ENCODE results near the gene RPS27A. TPM values are rescaled to one million over a fixed set of nuclear protein-coding genes. Genes with fewer than 3 reads are reported as not detected.
A peak's percentile ranks its signal among the peaks of the same experiment; 100 is the strongest.
"Not testable (repeated sequence)": the region's sequence is repeated elsewhere in the genome, so short reads cannot be mapped to it uniquely, and the experiment has no call there.

Gene RPS27A
- polyA plus RNA-seq (ENCODE audit: insufficient read length in 3 of 3) = 1,000 to 10,000 TPM; 1,597 to 2,241 (median 2,030) TPM
- long read RNA-seq, donor 1, transcript RPS27A-208 (5 exons, 580 nt) = minor isoform, 24 of 1,798 reads
- long read RNA-seq, donor 1, transcript RPS27A-201 (6 exons, 1,071 nt) = major isoform, 1,096 of 1,798 reads
- long read RNA-seq, donor 1, transcript RPS27A-203 (5 exons, 796 nt) = minor isoform, 161 of 1,798 reads
- long read RNA-seq, donor 1, partial matches to known transcripts = 184 of 1,798 reads
- long read RNA-seq, donor 1, other reads (novel, unspliced or antisense) = 327 of 1,798 reads
- long read RNA-seq, donor 2, transcript RPS27A-201 (6 exons, 1,071 nt) = major isoform, 1,127 of 1,825 reads
- long read RNA-seq, donor 2, transcript RPS27A-203 (5 exons, 796 nt) = minor isoform, 178 of 1,825 reads
- long read RNA-seq, donor 2, transcript RPS27A-208 (5 exons, 580 nt) = minor isoform, 27 of 1,825 reads
- long read RNA-seq, donor 2, partial matches to known transcripts = 169 of 1,825 reads
- long read RNA-seq, donor 2, other reads (novel, unspliced or antisense) = 321 of 1,825 reads
- long read RNA-seq, donor 3, transcript RPS27A-203 (5 exons, 796 nt) = minor isoform, 210 of 2,774 reads
- long read RNA-seq, donor 3, transcript RPS27A-207 (3 exons, 557 nt) = minor isoform, 6 of 2,774 reads
- long read RNA-seq, donor 3, transcript RPS27A-201 (6 exons, 1,071 nt) = major isoform, 1,548 of 2,774 reads
- long read RNA-seq, donor 3, transcript RPS27A-208 (5 exons, 580 nt) = minor isoform, 47 of 2,774 reads
- long read RNA-seq, donor 3, partial matches to known transcripts = 328 of 2,774 reads
- long read RNA-seq, donor 3, other reads (novel, unspliced or antisense) = 631 of 2,774 reads
- long read RNA-seq, donor 4, transcript RPS27A-208 (5 exons, 580 nt) = minor isoform, 36 of 1,488 reads
- long read RNA-seq, donor 4, transcript RPS27A-203 (5 exons, 796 nt) = minor isoform, 127 of 1,488 reads
- long read RNA-seq, donor 4, transcript RPS27A-201 (6 exons, 1,071 nt) = major isoform, 963 of 1,488 reads
- long read RNA-seq, donor 4, partial matches to known transcripts = 92 of 1,488 reads
- long read RNA-seq, donor 4, other reads (novel, unspliced or antisense) = 264 of 1,488 reads
- long read RNA-seq, donor 5 = 0 reads
- long read RNA-seq, donor 6, transcript RPS27A-207 (3 exons, 557 nt) = minor isoform, 5 of 1,934 reads
- long read RNA-seq, donor 6, transcript RPS27A-201 (6 exons, 1,071 nt) = major isoform, 1,142 of 1,934 reads
- long read RNA-seq, donor 6, transcript RPS27A-203 (5 exons, 796 nt) = minor isoform, 203 of 1,934 reads
- long read RNA-seq, donor 6, transcript RPS27A-208 (5 exons, 580 nt) = minor isoform, 52 of 1,934 reads
- long read RNA-seq, donor 6, partial matches to known transcripts = 215 of 1,934 reads
- long read RNA-seq, donor 6, other reads (novel, unspliced or antisense) = 316 of 1,934 reads
- long read RNA-seq, donor 7, transcript RPS27A-203 (5 exons, 796 nt) = minor isoform, 180 of 2,841 reads
- long read RNA-seq, donor 7, transcript RPS27A-208 (5 exons, 580 nt) = minor isoform, 27 of 2,841 reads
- long read RNA-seq, donor 7, transcript RPS27A-201 (6 exons, 1,071 nt) = major isoform, 1,738 of 2,841 reads
- long read RNA-seq, donor 7, partial matches to known transcripts = 220 of 2,841 reads
- long read RNA-seq, donor 7, other reads (novel, unspliced or antisense) = 673 of 2,841 reads
- long read RNA-seq, donor 8, transcript RPS27A-208 (5 exons, 580 nt) = minor isoform, 33 of 4,339 reads
- long read RNA-seq, donor 8, transcript RPS27A-207 (3 exons, 557 nt) = minor isoform, 9 of 4,339 reads
- long read RNA-seq, donor 8, transcript RPS27A-203 (5 exons, 796 nt) = minor isoform, 373 of 4,339 reads
- long read RNA-seq, donor 8, transcript RPS27A-201 (6 exons, 1,071 nt) = major isoform, 2,732 of 4,339 reads
- long read RNA-seq, donor 8, partial matches to known transcripts = 324 of 4,339 reads
- long read RNA-seq, donor 8, other reads (novel, unspliced or antisense) = 867 of 4,339 reads
- long read RNA-seq, donor 9, transcript RPS27A-208 (5 exons, 580 nt) = minor isoform, 31 of 1,789 reads
- long read RNA-seq, donor 9, transcript RPS27A-203 (5 exons, 796 nt) = minor isoform, 226 of 1,789 reads
- long read RNA-seq, donor 9, transcript RPS27A-201 (6 exons, 1,071 nt) = major isoform, 949 of 1,789 reads
- long read RNA-seq, donor 9, partial matches to known transcripts = 217 of 1,789 reads
- long read RNA-seq, donor 9, other reads (novel, unspliced or antisense) = 360 of 1,789 reads
- long read RNA-seq, donor 10, transcript RPS27A-201 (6 exons, 1,071 nt) = major isoform, 1,544 of 2,445 reads
- long read RNA-seq, donor 10, transcript RPS27A-203 (5 exons, 796 nt) = minor isoform, 179 of 2,445 reads
- long read RNA-seq, donor 10, transcript RPS27A-207 (3 exons, 557 nt) = minor isoform, 6 of 2,445 reads
- long read RNA-seq, donor 10, transcript RPS27A-208 (5 exons, 580 nt) = minor isoform, 20 of 2,445 reads
- long read RNA-seq, donor 10, partial matches to known transcripts = 177 of 2,445 reads
- long read RNA-seq, donor 10, other reads (novel, unspliced or antisense) = 518 of 2,445 reads
- long read RNA-seq, donor 11, transcript RPS27A-203 (5 exons, 796 nt) = minor isoform, 87 of 1,206 reads
- long read RNA-seq, donor 11, transcript RPS27A-207 (3 exons, 557 nt) = minor isoform, 6 of 1,206 reads
- long read RNA-seq, donor 11, transcript RPS27A-208 (5 exons, 580 nt) = minor isoform, 21 of 1,206 reads
- long read RNA-seq, donor 11, transcript RPS27A-201 (6 exons, 1,071 nt) = major isoform, 759 of 1,206 reads
- long read RNA-seq, donor 11, partial matches to known transcripts = 76 of 1,206 reads
- long read RNA-seq, donor 11, other reads (novel, unspliced or antisense) = 254 of 1,206 reads
- long read RNA-seq, donor 12, transcript RPS27A-208 (5 exons, 580 nt) = minor isoform, 14 of 1,115 reads
- long read RNA-seq, donor 12, transcript RPS27A-201 (6 exons, 1,071 nt) = major isoform, 628 of 1,115 reads
- long read RNA-seq, donor 12, transcript RPS27A-203 (5 exons, 796 nt) = minor isoform, 90 of 1,115 reads
- long read RNA-seq, donor 12, partial matches to known transcripts = 139 of 1,115 reads
- long read RNA-seq, donor 12, other reads (novel, unspliced or antisense) = 243 of 1,115 reads
- long read RNA-seq, donor 13, transcript RPS27A-208 (5 exons, 580 nt) = minor isoform, 61 of 4,476 reads
- long read RNA-seq, donor 13, transcript RPS27A-203 (5 exons, 796 nt) = minor isoform, 325 of 4,476 reads
- long read RNA-seq, donor 13, transcript RPS27A-201 (6 exons, 1,071 nt) = major isoform, 2,696 of 4,476 reads
- long read RNA-seq, donor 13, transcript RPS27A-207 (3 exons, 557 nt) = minor isoform, 6 of 4,476 reads
- long read RNA-seq, donor 13, partial matches to known transcripts = 508 of 4,476 reads
- long read RNA-seq, donor 13, other reads (novel, unspliced or antisense) = 876 of 4,476 reads
- long read RNA-seq, donor 14, transcript RPS27A-208 (5 exons, 580 nt) = minor isoform, 34 of 2,021 reads
- long read RNA-seq, donor 14, transcript RPS27A-207 (3 exons, 557 nt) = minor isoform, 6 of 2,021 reads
- long read RNA-seq, donor 14, transcript RPS27A-203 (5 exons, 796 nt) = minor isoform, 121 of 2,021 reads
- long read RNA-seq, donor 14, transcript RPS27A-201 (6 exons, 1,071 nt) = major isoform, 1,361 of 2,021 reads
- long read RNA-seq, donor 14, partial matches to known transcripts = 126 of 2,021 reads
- long read RNA-seq, donor 14, other reads (novel, unspliced or antisense) = 370 of 2,021 reads
- long read RNA-seq, donor 15, transcript RPS27A-203 (5 exons, 796 nt) = minor isoform, 76 of 790 reads
- long read RNA-seq, donor 15, transcript RPS27A-208 (5 exons, 580 nt) = minor isoform, 13 of 790 reads
- long read RNA-seq, donor 15, transcript RPS27A-201 (6 exons, 1,071 nt) = major isoform, 501 of 790 reads
- long read RNA-seq, donor 15, partial matches to known transcripts = 55 of 790 reads
- long read RNA-seq, donor 15, other reads (novel, unspliced or antisense) = 142 of 790 reads
- long read RNA-seq, donor 16, transcript RPS27A-207 (3 exons, 557 nt) = minor isoform, 10 of 3,993 reads
- long read RNA-seq, donor 16, transcript RPS27A-201 (6 exons, 1,071 nt) = major isoform, 2,581 of 3,993 reads
- long read RNA-seq, donor 16, transcript RPS27A-203 (5 exons, 796 nt) = minor isoform, 298 of 3,993 reads
- long read RNA-seq, donor 16, transcript RPS27A-208 (5 exons, 580 nt) = minor isoform, 72 of 3,993 reads
- long read RNA-seq, donor 16, partial matches to known transcripts = 287 of 3,993 reads
- long read RNA-seq, donor 16, other reads (novel, unspliced or antisense) = 742 of 3,993 reads

GRCh38 chr2:55232084-55232862, at the start of gene RPS27A, which contains the start of gene CLHC1:
Gene RPS27A (plus strand): TSS chr2:55232688. CDS start chr2:55232825, 137 bp downstream.
Gene CLHC1 (minus strand): TSS chr2:55232293. CDS start chr2:55222411, 9,882 bp downstream.
- DNase-seq (ENCODE audit: extremely low read depth in 1 of 11, low read depth in 9 of 11, low spot score in 4 of 11) = peak; percentile 86 to 98 (median 95)

GRCh38 chr2:55186837-55187236, 45.7 kb upstream of the RPS27A start:
- not testable (repeated sequence) for DNase-seq (ENCODE audit: extremely low read depth in 1 of 11, low read depth in 9 of 11, low spot score in 4 of 11)

DNA sequence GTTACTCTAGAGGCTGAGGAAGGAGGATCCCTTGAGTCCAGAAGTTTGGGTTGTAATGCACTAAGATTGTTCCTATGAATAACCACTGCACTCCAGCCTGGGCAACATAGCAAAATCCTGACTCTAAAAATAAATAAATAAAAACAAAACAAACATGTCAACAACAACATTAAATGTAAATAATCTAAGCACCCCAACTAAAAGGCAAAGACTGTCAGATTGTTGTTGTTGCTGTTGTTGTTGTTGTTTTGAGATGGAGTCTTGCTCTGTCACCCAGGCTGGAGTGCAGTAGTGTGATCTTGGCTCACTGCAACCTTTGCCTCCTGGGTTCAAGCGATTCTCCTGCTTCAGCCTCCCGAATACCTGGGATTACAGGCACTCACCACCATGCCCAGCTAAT, 40.6 kb upstream of the RPS27A start:
- DNase-seq (ENCODE audit: extremely low read depth in 1 of 11, low read depth in 9 of 11, low spot score in 4 of 11) = not testable (repeated sequence)

DNA sequence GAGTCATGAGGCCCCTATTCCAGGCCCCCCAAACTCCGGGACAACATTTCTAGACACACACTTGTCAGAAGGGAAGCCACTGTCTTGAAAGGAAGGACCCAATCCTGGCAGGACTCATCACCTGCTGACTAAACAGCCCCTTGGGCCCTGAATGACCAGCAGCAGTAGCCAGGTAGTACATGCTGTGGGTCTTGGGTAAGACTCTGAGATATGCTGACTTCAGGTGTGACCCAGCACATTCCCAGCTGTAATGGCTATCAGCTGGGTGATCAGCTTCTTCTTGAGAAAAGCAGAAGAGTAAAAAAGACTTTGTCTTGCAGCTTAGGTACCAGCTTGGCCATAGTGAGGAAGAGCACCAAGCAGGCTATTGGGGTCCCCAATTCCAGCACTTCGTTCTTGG, 36.0 kb upstream of the RPS27A start:
- no peak for DNase-seq (ENCODE audit: extremely low read depth in 1 of 11, low read depth in 9 of 11, low spot score in 4 of 11)

- DNase-seq (ENCODE audit: extremely low read depth in 1 of 11, low read depth in 9 of 11, low spot score in 4 of 11) = no peak
Measured at GRCh38 chr2:55200416-55200815, 32.1 kb upstream of the RPS27A start.

- DNase-seq (ENCODE audit: extremely low read depth in 1 of 11, low read depth in 9 of 11, low spot score in 4 of 11) = no peak
Measured at GRCh38 chr2:55204536-55204935, 28.0 kb upstream of the RPS27A start.

DNA sequence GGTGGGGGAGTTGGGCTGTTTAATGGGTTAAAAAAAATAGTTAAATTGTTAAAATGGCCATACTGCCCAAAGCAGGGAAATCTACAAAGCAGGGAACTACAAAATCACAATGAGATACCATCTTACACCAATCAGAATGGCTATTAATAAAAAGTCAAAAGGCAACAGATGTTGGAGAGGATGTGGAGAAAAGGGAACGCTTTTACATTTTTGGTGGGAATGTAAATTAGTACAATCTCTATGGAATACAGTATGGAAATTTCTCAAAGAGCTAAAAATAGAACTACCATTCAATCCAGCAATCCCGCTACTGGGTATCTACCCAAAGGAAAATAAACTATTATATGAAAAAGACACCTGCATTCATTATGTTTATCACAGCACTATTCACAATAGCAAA, 27.5 kb upstream of the RPS27A start:
- no peak for DNase-seq (ENCODE audit: extremely low read depth in 1 of 11, low read depth in 9 of 11, low spot score in 4 of 11)

GRCh38 chr2:55213822-55214221, 18.7 kb upstream of the RPS27A start:
- no peak for DNase-seq (ENCODE audit: extremely low read depth in 1 of 11, low read depth in 9 of 11, low spot score in 4 of 11)

DNA sequence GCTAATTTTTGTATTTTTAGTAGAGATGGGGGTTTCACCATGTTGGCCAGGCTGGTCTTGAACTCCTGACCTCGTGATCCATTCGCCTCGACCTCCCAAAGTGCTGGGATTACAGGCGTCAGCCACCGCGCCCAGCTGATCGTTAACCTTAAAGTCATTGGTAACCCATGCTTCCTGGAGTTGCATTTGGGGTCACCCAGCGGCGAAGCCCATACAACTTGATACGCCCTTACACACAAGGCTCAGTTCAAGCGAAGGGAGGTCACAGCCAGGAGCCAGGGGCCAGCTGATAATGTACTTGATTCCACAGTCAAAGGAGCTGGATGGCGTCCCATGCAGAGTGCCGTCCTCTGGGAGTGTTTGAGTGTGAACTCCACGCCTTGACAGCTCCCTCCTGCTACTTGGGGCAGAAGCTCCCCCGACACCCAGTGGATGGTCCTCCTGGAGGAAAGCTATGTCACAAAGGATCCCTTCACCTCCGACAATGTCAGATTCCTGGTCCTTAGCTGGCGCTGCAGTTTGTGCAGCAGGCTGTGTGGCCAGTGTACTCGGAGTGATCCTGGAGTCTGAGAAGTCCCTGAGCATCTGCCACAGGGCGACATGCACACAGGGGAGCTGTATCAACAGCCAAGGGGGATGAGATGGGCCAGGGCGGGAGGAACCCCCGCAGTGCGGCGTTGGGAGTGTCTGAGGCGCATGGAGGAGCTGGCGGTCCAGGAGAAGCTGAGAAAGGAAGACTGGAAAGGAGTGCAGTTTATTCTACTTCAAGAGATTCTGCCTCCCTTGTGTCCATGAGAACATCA, 8.3 kb upstream of the RPS27A start:
- no peak for DNase-seq (ENCODE audit: extremely low read depth in 1 of 11, low read depth in 9 of 11, low spot score in 4 of 11)

DNA sequence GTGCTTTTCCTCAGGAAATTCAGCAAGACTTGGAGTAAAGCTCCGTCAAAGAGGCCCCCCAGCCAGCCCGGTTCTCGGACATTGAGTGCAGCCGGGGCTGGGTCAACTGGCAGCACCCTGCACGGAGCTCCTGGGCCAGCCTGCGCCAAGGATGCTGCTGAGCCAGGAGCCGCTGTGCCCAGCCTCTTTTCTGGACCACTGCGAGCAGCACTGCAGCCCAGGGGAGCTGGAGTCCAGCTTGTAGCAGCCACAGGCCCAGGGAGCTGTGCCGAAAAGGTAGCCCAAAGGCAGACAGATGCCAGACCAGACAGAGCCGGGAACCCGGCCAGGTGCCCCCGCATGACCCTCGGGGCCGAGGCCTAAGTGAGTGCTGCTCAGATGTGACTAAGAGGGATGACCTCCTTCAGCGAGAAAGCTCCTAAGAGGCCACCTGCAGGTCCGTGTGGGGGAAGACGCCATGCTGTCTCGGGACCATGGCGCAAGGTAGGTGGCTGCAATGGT, 7.7 kb upstream of the RPS27A start:
- DNase-seq (ENCODE audit: extremely low read depth in 1 of 11, low read depth in 9 of 11, low spot score in 4 of 11) = no peak

- DNase-seq (ENCODE audit: extremely low read depth in 1 of 11, low read depth in 9 of 11, low spot score in 4 of 11) = no peak
Measured at GRCh38 chr2:55225481-55226020, 6.9 kb upstream of the RPS27A start.
